Mesenchymal stem cell (in vitro differentiated cells and primary cell): ENCODE results near the gene PFDN5.

ENCODE experiments used
- DNase-seq: peaks from one replicate; pipeline ENCODE4 v3.0.0-alpha.2; 2013
- H2AFZ ChIP-seq: one replicate; pipeline ENCODE4 v1.6.1; 2013; ENCODE audit warnings: low read depth, mild to moderate bottlenecking, control low read depth, inconsistent platforms, low read length, moderate library complexity
- H2AK5ac ChIP-seq: 2 replicates; pipeline ENCODE4 v1.6.1; 2013; ENCODE audit warnings: low read length, moderate library complexity, mild to moderate bottlenecking, inconsistent platforms; ENCODE audit not compliant: severe bottlenecking
- H2BK120ac ChIP-seq: one replicate; pipeline ENCODE4 v1.6.1; 2013; ENCODE audit warnings: low read depth, mild to moderate bottlenecking, inconsistent platforms, low read length, moderate library complexity
- H2BK12ac ChIP-seq, 2 experiments: one replicate each; pipeline ENCODE4 v1.6.1; 2013; ENCODE audit warnings: inconsistent platforms in 2 of 2, low read length in 2 of 2, mild to moderate bottlenecking in 2 of 2, moderate library complexity in 2 of 2, control low read depth in 1 of 2
- H2BK15ac ChIP-seq: one replicate; pipeline ENCODE4 v1.6.1; 2013; ENCODE audit warnings: mild to moderate bottlenecking, low read depth, inconsistent platforms; ENCODE audit not compliant: poor library complexity, severe bottlenecking
- H2BK5ac ChIP-seq: 2 replicates; pipeline ENCODE4 v1.6.1; 2013; ENCODE audit warnings: low read depth, mild to moderate bottlenecking, low read length, control low read depth, inconsistent platforms; ENCODE audit not compliant: poor library complexity, severe bottlenecking
- H3K14ac ChIP-seq, 2 experiments: one replicate each; pipeline ENCODE4 v1.6.1; 2013; ENCODE audit warnings: inconsistent platforms in 2 of 2, low read length in 2 of 2, control low read depth in 1 of 2, mild to moderate bottlenecking in 1 of 2, moderate library complexity in 1 of 2
- H3K18ac ChIP-seq, 2 experiments: one replicate each; pipeline ENCODE4 v1.6.1; 2013; ENCODE audit warnings: inconsistent platforms in 2 of 2, low read length in 2 of 2, control low read depth in 1 of 2, low read depth in 1 of 2, mild to moderate bottlenecking in 1 of 2
- H3K23ac ChIP-seq, 2 experiments: one replicate each; pipeline ENCODE4 v1.6.1; 2013; ENCODE audit warnings: inconsistent platforms in 2 of 2, low read length in 2 of 2, mild to moderate bottlenecking in 2 of 2, moderate library complexity in 2 of 2, control low read depth in 1 of 2
- H3K27ac ChIP-seq: 2 replicates; pipeline ENCODE4 v1.5.1; 2013; ENCODE audit warnings: mild to moderate bottlenecking, moderate library complexity, low read length, control low read depth, inconsistent platforms; ENCODE audit not compliant: poor library complexity, severe bottlenecking
- H3K27me3 ChIP-seq, 2 experiments: 2 replicates each; pipeline versions ENCODE4 v1.6.1 to v1.7.0; 2013; ENCODE audit warnings: low read length in 2 of 2, mild to moderate bottlenecking in 2 of 2, moderate library complexity in 2 of 2, control low read depth in 1 of 2, inconsistent platforms in 1 of 2; ENCODE audit not compliant: control insufficient read depth in 1 of 2, insufficient read depth in 1 of 2
- H3K36me3 ChIP-seq, 2 experiments: 2 replicates each; pipeline versions ENCODE4 v1.6.1 to v1.7.0; 2013; ENCODE audit warnings: low read length in 2 of 2, control low read depth in 1 of 2, inconsistent platforms in 1 of 2, low read depth in 1 of 2, mild to moderate bottlenecking in 1 of 2; ENCODE audit not compliant: insufficient read depth in 2 of 2, control insufficient read depth in 1 of 2
- H3K4ac ChIP-seq, 2 experiments: one replicate each; pipeline ENCODE4 v1.6.1; 2013; ENCODE audit warnings: inconsistent platforms in 2 of 2, low read length in 2 of 2, mild to moderate bottlenecking in 2 of 2, moderate library complexity in 2 of 2, control low read depth in 1 of 2, low read depth in 1 of 2
- H3K4me1 ChIP-seq: 2 replicates; pipeline ENCODE4 v1.6.1; 2013; ENCODE audit warnings: low read depth, low read length, control low read depth; ENCODE audit not compliant: control insufficient read depth, insufficient read depth
- H3K4me2 ChIP-seq: 2 replicates; pipeline ENCODE4 v1.6.1; 2013; ENCODE audit warnings: low read length, mild to moderate bottlenecking, inconsistent platforms; ENCODE audit not compliant: poor library complexity, severe bottlenecking
- H3K4me3 ChIP-seq, 2 experiments: 2 replicates each; pipeline versions ENCODE4 v1.5.1 to v1.7.0; 2013; ENCODE audit warnings: low read length in 2 of 2, mild to moderate bottlenecking in 2 of 2, control low read depth in 1 of 2, low read depth in 1 of 2; ENCODE audit not compliant: insufficient read depth in 1 of 2
- H3K79me1 ChIP-seq: replicated peaks from 2 replicates; pipeline ENCODE4 v1.6.1; 2013; ENCODE audit warnings: mild to moderate bottlenecking, control low read depth, low read length, inconsistent platforms; ENCODE audit not compliant: poor library complexity, severe bottlenecking
- H3K9ac ChIP-seq: 2 replicates; pipeline ENCODE4 v1.7.0; 2013; ENCODE audit warnings: mild to moderate bottlenecking, low read length, moderate library complexity
- H3K9me3 ChIP-seq: 2 replicates; pipeline ENCODE4 v1.7.0; 2013; ENCODE audit warnings: mild to moderate bottlenecking, low read length; ENCODE audit not compliant: control insufficient read depth
- H4K8ac ChIP-seq: one replicate; pipeline ENCODE4 v1.6.1; 2013; ENCODE audit warnings: inconsistent platforms, mild to moderate bottlenecking, low read length, moderate library complexity
- H4K91ac ChIP-seq: one replicate; pipeline ENCODE4 v1.6.1; 2013; ENCODE audit warnings: mild to moderate bottlenecking, low read length, inconsistent platforms
- WGBS: methylation state at CpG from one replicate; pipeline ENCODE4 v1.1.7; 2013; ENCODE audit warnings: mixed read lengths; 5-methylcytosine and 5-hydroxymethylcytosine counted together

PFDN5 gene

GRCh38 chr12:53279283-53279869, 16.0 kb upstream of the PFDN5 start:
- no peak overlapping the region for H2BK15ac ChIP-seq
- no peak overlapping the region for H2BK120ac ChIP-seq
- no peak overlapping the region for H2AFZ ChIP-seq
- no peaks in the 10 kb centered on the region for H3K4me1 ChIP-seq
- no peak for DNase-seq
- no peak overlapping the region for H2AK5ac ChIP-seq
- H2BK12ac ChIP-seq, result no peak overlapping the region
- H2BK5ac ChIP-seq, result no peak overlapping the region
- H3K4me2 ChIP-seq, result no peak overlapping the region
- H3K36me3 ChIP-seq, result peaks cover 27 to 29% of the 10 kb centered on the region in 2 experiments
- H4K8ac ChIP-seq, result no peak overlapping the region
- no peak overlapping the region for H3K14ac ChIP-seq
- 92% methylated on average over 3 of the region's 3 CpGs for WGBS
- no peaks in the 10 kb centered on the region for H3K9me3 ChIP-seq
- no peak overlapping the region for H3K18ac ChIP-seq
- H3K27ac ChIP-seq, result no peak overlapping the region
- H3K79me1 ChIP-seq, result peaks cover 5% of the 10 kb centered on the region
- H3K4me3 ChIP-seq, result no peak overlapping the region
- H3K9ac ChIP-seq, result no peak overlapping the region
- no peak overlapping the region for H3K23ac ChIP-seq
- no peak overlapping the region for H3K4ac ChIP-seq
- no peaks in the 10 kb centered on the region for H3K27me3 ChIP-seq
- no peak overlapping the region for H4K91ac ChIP-seq

DNA sequence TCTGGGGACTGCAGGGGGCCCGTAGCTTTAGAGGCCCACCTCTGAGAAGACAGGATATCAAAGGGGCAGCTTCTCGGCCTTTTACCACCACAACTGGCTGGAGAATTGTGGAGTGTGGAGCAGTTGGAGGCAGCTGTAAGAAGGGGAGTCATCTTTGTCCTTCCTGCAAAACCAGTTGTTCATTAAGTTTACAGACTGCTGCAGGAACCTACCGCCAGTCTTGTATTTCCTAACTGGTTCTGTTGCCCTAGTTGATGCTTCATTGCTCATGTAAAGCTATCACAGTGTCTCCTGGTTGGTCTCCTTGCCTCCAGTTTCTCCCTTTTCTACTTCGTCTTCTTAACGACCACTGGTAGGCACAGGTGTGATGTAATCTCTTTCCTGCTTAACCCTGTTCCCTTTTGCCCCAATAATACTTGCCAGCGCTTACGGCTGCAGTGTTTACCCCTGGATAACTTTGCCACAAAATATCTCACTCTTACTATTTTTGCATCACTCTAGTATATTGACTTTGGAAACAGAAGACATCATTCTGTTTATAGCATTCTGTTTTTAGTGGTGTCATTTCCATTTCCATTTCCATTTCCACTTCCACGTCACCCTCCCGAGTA, 15.3 kb upstream of the PFDN5 start:
- H3K14ac ChIP-seq, result no peak overlapping the region
- no peak overlapping the region for H3K4ac ChIP-seq
- no peak overlapping the region for H2AK5ac ChIP-seq
- H2BK12ac ChIP-seq, result no peak overlapping the region
- WGBS, result 96% methylated on average over 9 of the region's 9 CpGs
- no peaks in the 10 kb centered on the region for H3K9me3 ChIP-seq
- no peak overlapping the region for H4K8ac ChIP-seq
- H3K18ac ChIP-seq, result no peak overlapping the region
- H2BK120ac ChIP-seq, result no peak overlapping the region
- no peak overlapping the region for H2AFZ ChIP-seq
- H2BK15ac ChIP-seq, result no peak overlapping the region
- DNase-seq, result no peak
- H4K91ac ChIP-seq, result no peak overlapping the region
- no peak overlapping the region for H3K9ac ChIP-seq
- no peak overlapping the region for H2BK5ac ChIP-seq
- H3K27me3 ChIP-seq, result no peaks in the 10 kb centered on the region
- H3K4me2 ChIP-seq, result no peak overlapping the region
- no peak overlapping the region for H3K27ac ChIP-seq
- H3K4me3 ChIP-seq, result no peak overlapping the region
- H3K79me1 ChIP-seq, result peaks cover 2% of the 10 kb centered on the region
- no peak overlapping the region for H3K23ac ChIP-seq
- peaks cover 27 to 31% of the 10 kb centered on the region in 2 experiments for H3K36me3 ChIP-seq
- no peaks in the 10 kb centered on the region for H3K4me1 ChIP-seq

DNA sequence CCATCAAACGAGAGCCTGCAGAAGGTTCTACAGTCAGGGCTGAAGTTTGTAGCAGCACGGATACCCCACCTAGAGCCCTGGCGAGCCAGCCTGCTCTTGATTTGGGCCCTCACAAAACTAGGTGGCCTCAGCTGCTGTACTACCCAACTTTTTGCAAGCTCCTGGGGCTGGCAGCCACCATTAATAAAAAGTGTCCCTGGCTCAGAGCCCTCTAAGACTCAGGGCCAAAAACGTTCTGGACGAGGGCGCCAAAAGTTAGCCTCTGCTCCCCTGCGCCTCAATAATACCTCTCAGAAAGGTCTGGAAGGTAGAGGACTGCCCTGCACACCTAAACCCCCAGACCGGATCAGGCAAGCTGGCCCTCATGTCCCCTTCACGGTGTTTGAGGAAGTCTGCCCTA, 8.9 kb upstream of the PFDN5 start:
- H3K23ac ChIP-seq, result no peak overlapping the region

DNA sequence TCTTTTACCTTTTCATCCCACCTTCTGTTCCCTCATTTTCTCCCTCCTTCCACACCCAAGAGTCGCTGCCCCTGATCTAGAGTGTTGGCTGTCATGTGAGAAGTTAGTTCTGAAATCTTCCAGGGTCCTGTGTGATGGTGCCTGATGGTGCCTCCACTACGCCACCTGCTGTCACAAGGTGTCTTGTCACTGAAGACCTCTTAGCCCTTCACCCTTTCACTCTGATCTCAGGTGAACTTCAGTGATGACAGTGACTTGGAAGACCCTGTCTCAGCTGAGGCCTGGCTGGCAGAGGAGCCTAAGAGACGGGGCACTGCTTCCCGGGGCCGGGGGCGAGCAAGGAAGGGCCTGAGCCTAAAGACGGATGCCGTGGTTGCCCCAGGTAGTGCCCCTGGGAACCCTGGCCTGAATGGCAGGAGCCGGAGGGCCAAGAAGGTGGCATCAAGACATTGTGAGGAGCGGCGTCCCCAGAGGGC, 7.6 kb upstream of the PFDN5 start:
- WGBS, result 85% methylated on average over 10 of the region's 11 CpGs

More for the DNA sequence above, 8.9 kb upstream of the PFDN5 start:
- Histone ChIP-seq H3K27me3 (no peaks in the 10 kb centered on the region), H4K91ac (no peak overlapping the region), H2AK5ac (no peak overlapping the region), H3K36me3 (peaks cover 29% of the 10 kb centered on the region in 2 experiments), H3K4me2 (no peak overlapping the region), H4K8ac (no peak overlapping the region), H3K18ac (no peak overlapping the region), H3K27ac (no peak overlapping the region), H3K9me3 (no peaks in the 10 kb centered on the region), H2BK120ac (no peak overlapping the region), H2BK12ac (no peak overlapping the region), H3K14ac (no peak overlapping the region), H2BK15ac (no peak overlapping the region), H2BK5ac (no peak overlapping the region), H3K4me1 (peaks cover 6% of the 10 kb centered on the region), H3K9ac (no peak overlapping the region), H2AFZ (no peak overlapping the region), H3K4me3 (no peak overlapping the region), H3K4ac (no peak overlapping the region), H3K79me1 (peaks cover 3% of the 10 kb centered on the region)
- WGBS, result 93% methylated on average over 9 of the region's 9 CpGs
- DNase-seq, result no peak

More for the DNA sequence above, 7.6 kb upstream of the PFDN5 start:
- H3K4me2 ChIP-seq, result no peak overlapping the region
- no peak overlapping the region for H2BK12ac ChIP-seq
- no peak overlapping the region for H2AFZ ChIP-seq
- no peak overlapping the region for H2BK120ac ChIP-seq
- H2AK5ac ChIP-seq, result no peak overlapping the region
- no peak overlapping the region for H3K4ac ChIP-seq
- no peak overlapping the region for H3K18ac ChIP-seq
- no peak overlapping the region for H2BK15ac ChIP-seq
- peaks cover 3% of the 10 kb centered on the region for H3K79me1 ChIP-seq
- H4K91ac ChIP-seq, result no peak overlapping the region
- H3K14ac ChIP-seq, result no peak overlapping the region
- peak; percentile 73 for DNase-seq
- no peaks in the 10 kb centered on the region for H3K27me3 ChIP-seq
- no peak overlapping the region for H3K27ac ChIP-seq
- H3K4me1 ChIP-seq, result peaks cover 6% of the 10 kb centered on the region
- no peak overlapping the region for H3K4me3 ChIP-seq
- no peak overlapping the region for H4K8ac ChIP-seq
- H3K9ac ChIP-seq, result peak overlapping the region; percentile 1
- no peak overlapping the region for H2BK5ac ChIP-seq
- no peak overlapping the region for H3K23ac ChIP-seq
- no peaks in the 10 kb centered on the region for H3K9me3 ChIP-seq
- peaks cover 26 to 31% of the 10 kb centered on the region in 2 experiments for H3K36me3 ChIP-seq
